H1 (cell line): ENCODE results near the gene CHD5. TPM values are rescaled to one million over a fixed set of nuclear protein-coding genes. Genes with fewer than 3 reads are reported as not detected.

Experiments
- BCL11A ChIP-seq, 2 experiments: IDR thresholded peaks; one replicate each; pipeline ENCODE4 v1.6.1; 2011; ENCODE audit warnings: low read depth in 2 of 2, low read length in 2 of 2, mild to moderate bottlenecking in 2 of 2
- CBX5 ChIP-seq: fragments of 300-800, 300-1000 bp; sonication (generic); IDR thresholded peaks from 2 replicates; pipeline ENCODE4 v1.7.1; 2016; ENCODE audit warnings: antibody characterized with exemption, low read length, low read depth
- CBX8 ChIP-seq: fragments of 300-800, 300-1000 bp; sonication (generic); IDR thresholded peaks from 2 replicates; pipeline ENCODE4 v1.7.1; 2016; ENCODE audit warnings: low read depth, low read length, borderline replicate concordance
- CEBPB ChIP-seq: IDR thresholded peaks from 2 replicates; pipeline ENCODE4 v1.6.1; 2012; ENCODE audit warnings: low read depth, low read length
- CHD1 ChIP-seq: IDR thresholded peaks from 2 replicates; pipeline ENCODE4 v1.6.1; 2012; ENCODE audit warnings: low read depth, low read length, improper control_type of control experiment
- HDAC6 ChIP-seq: IDR thresholded peaks from one replicate; pipeline ENCODE4 v1.7.1; 2012; ENCODE audit warnings: low read depth, mild to moderate bottlenecking, inconsistent platforms, low read length, moderate library complexity
- PHF8 ChIP-seq: fragments of 200-600 bp; sonication (generic); conservative IDR thresholded peaks from 2 replicates; pipeline ENCODE4 v1.7.1; 2012; ENCODE audit warnings: low read depth, mild to moderate bottlenecking, inconsistent platforms, low read length, moderate library complexity
- RNF2 ChIP-seq: fragments of 200-900, 300-1000 bp; sonication (generic); IDR thresholded peaks from 2 replicates; pipeline ENCODE4 v1.7.1; 2016; ENCODE audit warnings: borderline replicate concordance, low read depth, mild to moderate bottlenecking, antibody characterized with exemption, low read length; ENCODE audit not compliant: poor library complexity, severe bottlenecking; ENCODE audit errors: missing control alignments
- polyA plus RNA-seq, 7 experiments: library from polyadenylated mRNA; depleted of rRNA in 3 of 7; stranded (reverse) in 5 of 7; unstranded in 2 of 7; fragments of >200 nt in 5 of 7; fragments of 200-250 nt in 2 of 7; gene quantifications; 1 replicate in 5 of 7; 2 replicates in 1 of 7; 4 replicates in 1 of 7; pipeline versions ENCODE4 v1.2.1 to v1.2.3, GENCODE V29; 2011 to 2013; ENCODE audit warnings: missing spikeins in 2 of 7, mixed read lengths in 2 of 7
- total RNA-seq: library from RNA; stranded (reverse); fragmentation: NEBNext Ultra II Directional; extraction: Animal tissue kit (Norgen Biotek cat#: 25700); gene quantifications from 2 replicates; pipeline ENCODE4 v1.2.1, GENCODE V29; 2021
- TF ChIP-seq, protein P1 (sequence below): IDR thresholded peaks from 2 replicates; pipeline ENCODE4 v1.6.1; 2011; ENCODE audit warnings: low read length, improper control_type of control experiment

The CHD5 gene
- total and polyA plus RNA-seq, 2 of the 8 experiments (the other 6 are each of a cell fraction or from before 2014, with no cell fraction given), result 0.42 to 1.8 TPM

GRCh38 chr1:6096243-6097116, 83.6 kb downstream of the CHD5 start (continued):
- TF ChIP-seq, protein P1, sequence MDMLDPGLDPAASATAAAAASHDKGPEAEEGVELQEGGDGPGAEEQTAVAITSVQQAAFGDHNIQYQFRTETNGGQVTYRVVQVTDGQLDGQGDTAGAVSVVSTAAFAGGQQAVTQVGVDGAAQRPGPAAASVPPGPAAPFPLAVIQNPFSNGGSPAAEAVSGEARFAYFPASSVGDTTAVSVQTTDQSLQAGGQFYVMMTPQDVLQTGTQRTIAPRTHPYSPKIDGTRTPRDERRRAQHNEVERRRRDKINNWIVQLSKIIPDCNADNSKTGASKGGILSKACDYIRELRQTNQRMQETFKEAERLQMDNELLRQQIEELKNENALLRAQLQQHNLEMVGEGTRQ, result no peak
- no peak for TF ChIP-seq CHD1
- TF ChIP-seq BCL11A (IDR thresholded peaks at IDR 0.05; ENCODE audit: low read depth in 2 of 2, low read length in 2 of 2), result no peak
- no peak for TF ChIP-seq PHF8
- no peak for TF ChIP-seq CBX8
- TF ChIP-seq CBX5, result no peak
- no peak for TF ChIP-seq CEBPB
- TF ChIP-seq RNF2, result no peak
- TF ChIP-seq HDAC6, result no peak
- TF ChIP-seq, all 59 proteins: peak for 0
